GM23338 (cell line): Measurements from ENCODE around the gene PCOLCE2. TPM values are rescaled to one million over a fixed set of nuclear protein-coding genes. Genes with fewer than 3 reads are reported as not detected.

Experiments used
- ATAC-seq: fragments of 200-7000 bp; cut with Tn5 transposase; 3 replicates; pipeline ENCODE4 v1.9.1; 2020
- DNase-seq: peaks from one replicate; pipeline ENCODE4 v3.0.0-alpha.2; 2015; ENCODE audit warnings: low spot score
- H2AFZ ChIP-seq: fragments of 200-600 bp; sonication (generic); 2 replicates; pipeline ENCODE4 v1.8.0; 2016; ENCODE audit warnings: antibody characterized with exemption, mild to moderate bottlenecking, moderate library complexity
- H3F3A ChIP-seq: fragments of 200-600 bp; sonication (generic); replicated peaks from 2 replicates; pipeline ENCODE4 v1.8.0; 2017; ENCODE audit warnings: antibody characterized with exemption, mixed run types, low read depth
- H3K27ac ChIP-seq: fragments of 200-600 bp; sonication (generic); 2 replicates; pipeline ENCODE4 v1.6.1; 2016; ENCODE audit warnings: low read depth
- H3K27me3 ChIP-seq: fragments of 200-600 bp; sonication (generic); 2 replicates; pipeline ENCODE4 v1.8.0; 2016; ENCODE audit warnings: mild to moderate bottlenecking, mixed run types, moderate library complexity; ENCODE audit not compliant: insufficient read depth
- H3K36me3 ChIP-seq: fragments of 200-600 bp; sonication (generic); 2 replicates; pipeline ENCODE4 v1.8.0; 2016; ENCODE audit warnings: mild to moderate bottlenecking; ENCODE audit not compliant: insufficient read depth
- H3K4me1 ChIP-seq: fragments of 200-600 bp; sonication (generic); 2 replicates; pipeline ENCODE4 v1.8.0; 2016; ENCODE audit warnings: mild to moderate bottlenecking, moderate library complexity; ENCODE audit not compliant: insufficient read depth
- H3K4me2 ChIP-seq: fragments of 200-600 bp; sonication (generic); 2 replicates; pipeline ENCODE4 v1.7.1; 2017; ENCODE audit warnings: mixed run types
- H3K4me3 ChIP-seq: fragments of 200-600 bp; sonication (generic); 2 replicates; pipeline ENCODE4 v1.6.1; 2016; ENCODE audit warnings: mixed run types
- H3K79me2 ChIP-seq: fragments of 200-600 bp; sonication (generic); replicated peaks from 2 replicates; pipeline ENCODE4 v1.8.0; 2017; ENCODE audit warnings: mild to moderate bottlenecking; ENCODE audit not compliant: insufficient read depth
- H3K9me2 ChIP-seq: fragments of 200-600 bp; sonication (generic); 2 replicates; pipeline ENCODE4 v1.8.0; 2017; ENCODE audit not compliant: insufficient read depth
- H4K20me1 ChIP-seq: fragments of 200-600 bp; sonication (generic); replicated peaks from 2 replicates; pipeline ENCODE4 v1.8.0; 2017; ENCODE audit warnings: mild to moderate bottlenecking; ENCODE audit not compliant: insufficient read depth
- H3K27ac Mint-ChIP-seq: 2 replicates; pipeline ENCODE4 v1.8.0; 2020; ENCODE audit warnings: inconsistent platforms, mild to moderate bottlenecking, moderate library complexity, mixed read lengths
- H3K27me3 Mint-ChIP-seq: 3 replicates; pipeline ENCODE4 v1.8.0; 2022; ENCODE audit warnings: low read depth, mild to moderate bottlenecking, moderate library complexity, mixed read lengths, inconsistent platforms; ENCODE audit not compliant: insufficient read depth, poor library complexity
- H3K36me3 Mint-ChIP-seq: 3 replicates; pipeline ENCODE4 v1.8.0; 2021; ENCODE audit warnings: low read depth, mild to moderate bottlenecking, inconsistent platforms, moderate library complexity, mixed read lengths
- H3K4me1 Mint-ChIP-seq: 3 replicates; pipeline ENCODE4 v1.8.0; 2020; ENCODE audit warnings: mild to moderate bottlenecking, inconsistent platforms, mixed read lengths
- H3K4me3 Mint-ChIP-seq: 3 replicates; pipeline ENCODE4 v1.8.0; 2021; ENCODE audit warnings: moderate library complexity, mild to moderate bottlenecking, inconsistent platforms, mixed read lengths
- H3K9me3 Mint-ChIP-seq: 3 replicates; pipeline ENCODE4 v1.8.0; 2020; ENCODE audit warnings: moderate library complexity, mild to moderate bottlenecking, inconsistent platforms, mixed read lengths
- EZH2 ChIP-seq: fragments of 200-600 bp; sonication (generic); IDR thresholded peaks from one replicate; pipeline ENCODE4 v1.8.0; 2017; ENCODE audit warnings: antibody characterized with exemption, mild to moderate bottlenecking, low read depth; ENCODE audit not compliant: unreplicated experiment
- EZH2phosphoT487 ChIP-seq: fragments of 200-600 bp; sonication (generic); IDR thresholded peaks from one replicate; pipeline ENCODE4 v1.8.1; 2018; ENCODE audit warnings: antibody characterized with exemption; ENCODE audit not compliant: unreplicated experiment
- JUNB ChIP-seq: IDR thresholded peaks from one replicate; pipeline ENCODE4 v1.6.1; 2016; ENCODE audit warnings: antibody characterized with exemption; ENCODE audit not compliant: unreplicated experiment
- POLR2AphosphoS5 ChIP-seq: IDR thresholded peaks from 2 replicates; pipeline ENCODE4 v1.6.1; 2016; ENCODE audit warnings: antibody characterized with exemption, low read depth
- STAT1 ChIP-seq: IDR thresholded peaks from one replicate; pipeline ENCODE4 v1.6.1; 2016; ENCODE audit warnings: antibody characterized with exemption; ENCODE audit not compliant: unreplicated experiment
- polyA plus RNA-seq: library from polyadenylated mRNA; unstranded; fragments of >200 nt; fragmentation: Nextera tagmentation; extraction: Ambion mirVana; gene quantifications from 2 replicates; pipeline ENCODE4 v1.2.1, GENCODE V29; 2016
- total RNA-seq: library from RNA; depleted of rRNA; stranded (reverse); fragments of >200 nt; shearing (Covaris generic); gene quantifications from 2 replicates; pipeline ENCODE4 v1.2.3, GENCODE V29; 2014
- TF ChIP-seq, protein P1 (sequence below), 2 experiments: fragments of 200-600 bp in 1 of 2; sonication (generic) in 1 of 2; conservative IDR thresholded peaks; 2 replicates each; pipeline versions ENCODE4 v1.5.1 to v1.6.1; 2016 to 2017; ENCODE audit warnings: antibody characterized with exemption in 2 of 2, low read depth in 2 of 2, mild to moderate bottlenecking in 2 of 2, moderate library complexity in 1 of 2
- TF ChIP-seq, protein P2 (sequence below): IDR thresholded peaks from 2 replicates; pipeline ENCODE4 v1.6.1; 2016; ENCODE audit warnings: antibody characterized with exemption
- TF ChIP-seq, protein P3 (sequence below): IDR thresholded peaks from one replicate; pipeline ENCODE4 v1.6.1; 2018; ENCODE audit warnings: antibody characterized with exemption; ENCODE audit not compliant: unreplicated experiment

PCOLCE2 gene
- total and polyA plus RNA-seq, 2 experiments from 2014 or later = 17.7 to 22.6 TPM

DNA sequence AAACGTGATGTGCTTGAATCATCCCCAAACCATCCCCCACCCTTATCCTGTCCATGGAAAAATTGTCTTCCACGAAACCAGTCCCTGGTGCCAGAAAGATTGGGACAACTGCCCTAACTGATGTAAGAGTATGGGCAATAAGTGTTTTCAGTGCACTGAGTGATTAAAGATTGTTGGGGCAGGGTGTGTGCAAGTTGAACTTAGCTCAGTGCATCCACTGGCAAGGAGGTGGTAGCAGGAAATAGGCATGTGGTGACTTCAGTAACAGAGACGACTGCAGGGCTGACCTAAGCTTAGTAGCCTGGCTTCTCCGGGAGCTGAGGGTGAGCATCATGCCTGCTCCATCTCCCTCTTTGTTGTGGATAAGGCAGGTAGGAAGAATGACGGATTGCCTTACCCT lies 47.1 kb upstream of the PCOLCE2 start (continued):
- TF ChIP-seq, protein P1, sequence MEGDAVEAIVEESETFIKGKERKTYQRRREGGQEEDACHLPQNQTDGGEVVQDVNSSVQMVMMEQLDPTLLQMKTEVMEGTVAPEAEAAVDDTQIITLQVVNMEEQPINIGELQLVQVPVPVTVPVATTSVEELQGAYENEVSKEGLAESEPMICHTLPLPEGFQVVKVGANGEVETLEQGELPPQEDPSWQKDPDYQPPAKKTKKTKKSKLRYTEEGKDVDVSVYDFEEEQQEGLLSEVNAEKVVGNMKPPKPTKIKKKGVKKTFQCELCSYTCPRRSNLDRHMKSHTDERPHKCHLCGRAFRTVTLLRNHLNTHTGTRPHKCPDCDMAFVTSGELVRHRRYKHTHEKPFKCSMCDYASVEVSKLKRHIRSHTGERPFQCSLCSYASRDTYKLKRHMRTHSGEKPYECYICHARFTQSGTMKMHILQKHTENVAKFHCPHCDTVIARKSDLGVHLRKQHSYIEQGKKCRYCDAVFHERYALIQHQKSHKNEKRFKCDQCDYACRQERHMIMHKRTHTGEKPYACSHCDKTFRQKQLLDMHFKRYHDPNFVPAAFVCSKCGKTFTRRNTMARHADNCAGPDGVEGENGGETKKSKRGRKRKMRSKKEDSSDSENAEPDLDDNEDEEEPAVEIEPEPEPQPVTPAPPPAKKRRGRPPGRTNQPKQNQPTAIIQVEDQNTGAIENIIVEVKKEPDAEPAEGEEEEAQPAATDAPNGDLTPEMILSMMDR (conservative IDR thresholded peaks at IDR 0.05; ENCODE audit: low read depth in 2 of 2) = no peak
- TF ChIP-seq, protein P2, sequence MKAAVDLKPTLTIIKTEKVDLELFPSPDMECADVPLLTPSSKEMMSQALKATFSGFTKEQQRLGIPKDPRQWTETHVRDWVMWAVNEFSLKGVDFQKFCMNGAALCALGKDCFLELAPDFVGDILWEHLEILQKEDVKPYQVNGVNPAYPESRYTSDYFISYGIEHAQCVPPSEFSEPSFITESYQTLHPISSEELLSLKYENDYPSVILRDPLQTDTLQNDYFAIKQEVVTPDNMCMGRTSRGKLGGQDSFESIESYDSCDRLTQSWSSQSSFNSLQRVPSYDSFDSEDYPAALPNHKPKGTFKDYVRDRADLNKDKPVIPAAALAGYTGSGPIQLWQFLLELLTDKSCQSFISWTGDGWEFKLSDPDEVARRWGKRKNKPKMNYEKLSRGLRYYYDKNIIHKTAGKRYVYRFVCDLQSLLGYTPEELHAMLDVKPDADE = no peak
- no peak for TF ChIP-seq POLR2AphosphoS5
- no peak for TF ChIP-seq EZH2
- TF ChIP-seq, protein P3, sequence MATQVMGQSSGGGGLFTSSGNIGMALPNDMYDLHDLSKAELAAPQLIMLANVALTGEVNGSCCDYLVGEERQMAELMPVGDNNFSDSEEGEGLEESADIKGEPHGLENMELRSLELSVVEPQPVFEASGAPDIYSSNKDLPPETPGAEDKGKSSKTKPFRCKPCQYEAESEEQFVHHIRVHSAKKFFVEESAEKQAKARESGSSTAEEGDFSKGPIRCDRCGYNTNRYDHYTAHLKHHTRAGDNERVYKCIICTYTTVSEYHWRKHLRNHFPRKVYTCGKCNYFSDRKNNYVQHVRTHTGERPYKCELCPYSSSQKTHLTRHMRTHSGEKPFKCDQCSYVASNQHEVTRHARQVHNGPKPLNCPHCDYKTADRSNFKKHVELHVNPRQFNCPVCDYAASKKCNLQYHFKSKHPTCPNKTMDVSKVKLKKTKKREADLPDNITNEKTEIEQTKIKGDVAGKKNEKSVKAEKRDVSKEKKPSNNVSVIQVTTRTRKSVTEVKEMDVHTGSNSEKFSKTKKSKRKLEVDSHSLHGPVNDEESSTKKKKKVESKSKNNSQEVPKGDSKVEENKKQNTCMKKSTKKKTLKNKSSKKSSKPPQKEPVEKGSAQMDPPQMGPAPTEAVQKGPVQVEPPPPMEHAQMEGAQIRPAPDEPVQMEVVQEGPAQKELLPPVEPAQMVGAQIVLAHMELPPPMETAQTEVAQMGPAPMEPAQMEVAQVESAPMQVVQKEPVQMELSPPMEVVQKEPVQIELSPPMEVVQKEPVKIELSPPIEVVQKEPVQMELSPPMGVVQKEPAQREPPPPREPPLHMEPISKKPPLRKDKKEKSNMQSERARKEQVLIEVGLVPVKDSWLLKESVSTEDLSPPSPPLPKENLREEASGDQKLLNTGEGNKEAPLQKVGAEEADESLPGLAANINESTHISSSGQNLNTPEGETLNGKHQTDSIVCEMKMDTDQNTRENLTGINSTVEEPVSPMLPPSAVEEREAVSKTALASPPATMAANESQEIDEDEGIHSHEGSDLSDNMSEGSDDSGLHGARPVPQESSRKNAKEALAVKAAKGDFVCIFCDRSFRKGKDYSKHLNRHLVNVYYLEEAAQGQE = no peak

DNA sequence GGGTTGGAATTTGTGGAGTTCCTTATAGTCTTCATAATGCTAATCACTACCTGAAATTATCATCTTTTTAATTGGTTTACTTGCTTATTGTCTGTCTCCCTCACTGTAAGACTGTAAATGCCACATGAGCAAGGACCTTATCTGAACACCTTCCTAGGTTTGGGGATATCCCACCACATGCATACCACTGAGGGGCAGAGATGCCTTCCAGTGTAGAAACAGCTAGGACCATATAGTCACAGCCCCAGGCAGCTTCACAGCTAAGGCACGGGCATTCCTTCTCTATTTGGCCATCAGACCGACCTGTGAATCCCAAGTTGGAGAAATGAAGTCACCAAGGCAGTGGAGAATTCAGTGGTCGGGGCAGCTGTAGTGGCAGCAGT lies 46.0 kb upstream of the PCOLCE2 start:
- TF ChIP-seq STAT1 (no peak), EZH2phosphoT487 (no peak), JUNB (no peak), EZH2 (no peak), POLR2AphosphoS5 (no peak)
- TF ChIP-seq, protein P2 = no peak
- Histone ChIP-seq H3K27ac (no peak overlapping the region), H3K4me1 (peaks cover 4% of the 10 kb centered on the region; the same call in 1 of the 2 replicates), H3K4me3 (no peak overlapping the region), H3K4me2 (no peak overlapping the region), H4K20me1 (no peaks in the 10 kb centered on the region), H2AFZ (no peak overlapping the region), H3K9me2 (no peaks in the 10 kb centered on the region), H3K27me3 (no peaks in the 10 kb centered on the region), H3K36me3 (no peaks in the 10 kb centered on the region), H3F3A (no peaks in the 10 kb centered on the region), H3K79me2 (no peaks in the 10 kb centered on the region)
- Mint-ChIP-seq H3K27ac (no peak overlapping the region), H3K27me3 (no peaks in the 10 kb centered on the region), H3K4me1 (peaks cover 6% of the 10 kb centered on the region; the same call in 2 of the 3 replicates), H3K4me3 (no peak overlapping the region), H3K9me3 (no peaks in the 10 kb centered on the region), H3K36me3 (no peaks in the 10 kb centered on the region)
- ATAC-seq (no peak), DNase-seq (no peak)
